Astrocyte (in vitro differentiated cells and primary cell): ENCODE measurements around the gene UVRAG.

Experiments used
- EZH2 ChIP-seq: IDR thresholded peaks from 2 replicates; pipeline ENCODE4 v1.6.1; 2012; ENCODE audit warnings: mild to moderate bottlenecking, low read length, inconsistent platforms; ENCODE audit not compliant: insufficient read depth
- TF ChIP-seq, protein P1 (sequence below): IDR thresholded peaks from 2 replicates; pipeline ENCODE4 v1.5.1; 2011; ENCODE audit warnings: low read depth, mild to moderate bottlenecking, inconsistent platforms, low read length, moderate library complexity; ENCODE audit not compliant: insufficient read depth

DNA sequence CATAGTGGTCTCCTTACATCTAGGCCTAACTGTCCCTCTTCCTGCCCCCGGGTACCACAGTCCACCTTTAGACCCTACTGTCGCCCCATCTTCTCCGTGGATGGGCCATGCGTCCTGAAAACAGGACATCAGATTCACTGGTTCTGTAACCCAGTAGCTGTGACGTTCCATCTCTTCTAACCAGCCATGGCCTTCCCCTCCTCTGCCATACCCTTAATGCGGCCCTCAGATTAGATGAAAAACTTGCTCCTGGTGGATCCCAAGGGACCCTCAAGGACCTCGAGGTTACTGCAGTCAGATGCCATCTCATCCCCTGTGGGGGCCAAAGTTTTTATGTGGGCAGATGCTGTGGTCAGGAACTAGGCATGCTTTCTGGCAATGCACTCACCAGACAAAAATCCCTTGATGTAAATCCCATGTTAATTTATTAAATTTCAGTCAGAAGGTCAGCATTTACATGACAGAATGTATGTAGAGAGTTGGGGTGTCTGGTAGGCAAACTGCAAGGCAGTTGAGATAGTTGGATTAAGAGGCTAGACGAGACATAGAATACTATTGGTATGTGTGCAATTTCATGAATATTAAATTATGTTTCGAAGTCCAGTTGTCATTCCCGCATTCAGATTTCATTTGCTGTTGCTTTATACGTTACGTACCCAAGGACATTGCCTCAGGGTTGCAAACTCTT, 327.0 kb downstream of the UVRAG start:
- TF ChIP-seq, protein P1, sequence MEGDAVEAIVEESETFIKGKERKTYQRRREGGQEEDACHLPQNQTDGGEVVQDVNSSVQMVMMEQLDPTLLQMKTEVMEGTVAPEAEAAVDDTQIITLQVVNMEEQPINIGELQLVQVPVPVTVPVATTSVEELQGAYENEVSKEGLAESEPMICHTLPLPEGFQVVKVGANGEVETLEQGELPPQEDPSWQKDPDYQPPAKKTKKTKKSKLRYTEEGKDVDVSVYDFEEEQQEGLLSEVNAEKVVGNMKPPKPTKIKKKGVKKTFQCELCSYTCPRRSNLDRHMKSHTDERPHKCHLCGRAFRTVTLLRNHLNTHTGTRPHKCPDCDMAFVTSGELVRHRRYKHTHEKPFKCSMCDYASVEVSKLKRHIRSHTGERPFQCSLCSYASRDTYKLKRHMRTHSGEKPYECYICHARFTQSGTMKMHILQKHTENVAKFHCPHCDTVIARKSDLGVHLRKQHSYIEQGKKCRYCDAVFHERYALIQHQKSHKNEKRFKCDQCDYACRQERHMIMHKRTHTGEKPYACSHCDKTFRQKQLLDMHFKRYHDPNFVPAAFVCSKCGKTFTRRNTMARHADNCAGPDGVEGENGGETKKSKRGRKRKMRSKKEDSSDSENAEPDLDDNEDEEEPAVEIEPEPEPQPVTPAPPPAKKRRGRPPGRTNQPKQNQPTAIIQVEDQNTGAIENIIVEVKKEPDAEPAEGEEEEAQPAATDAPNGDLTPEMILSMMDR: no peak
- no peak for TF ChIP-seq EZH2
